ENCODE measurements around the gene AQP1. TPM values are rescaled to one million over a fixed set of nuclear protein-coding genes. Genes with fewer than 3 reads are reported as not detected.

The AQP1 gene
- total and polyA plus RNA-seq, 8 donors: 3.8 to 158 (median 52.5) TPM

- Histone ChIP-seq H3K4me1 (peaks cover 0 to 19% (median 5%) of the 10 kb centered on the region in 4 donors), H3K27ac (no peak overlapping the region), H3K9me3 (peaks cover 0 to 7% (median 2%) of the 10 kb centered on the region in 4 donors), H3K36me3 (peaks cover 7 to 50% (median 35%) of the 10 kb centered on the region in 4 donors), H3K4me3 (no peak overlapping the region), H3K27me3 (no peaks in the 10 kb centered on the region)
- no peak for DNase-seq
- intact Hi-C loops (cut with DNase I; ENCODE audit: low total_unique reads): no loop called here
- TF ChIP-seq POLR2AphosphoS5 (IDR thresholded peaks at IDR 0.05) (no peak), EP300 (IDR thresholded peaks at IDR 0.05) (no peak), POLR2A (IDR thresholded peaks at IDR 0.05) (no peak), CTCF (IDR thresholded peaks at IDR 0.05) (no peak)
- WGBS, 5 donors: 82 to 92% (median 88%) methylated on average over 6 of the region's 6 CpGs
Measured at GRCh38 chr7:30873656-30874055, 38.0 kb upstream of the AQP1 start.

GRCh38 chr7:30874656-30875302, 36.9 kb upstream of the AQP1 start:
- intact Hi-C loops (cut with DNase I; ENCODE audit: low total_unique reads): no loop called here
- peaks cover 7 to 50% (median 35%) of the 10 kb centered on the region in 4 donors for H3K36me3 ChIP-seq
- H3K27me3 ChIP-seq: no peaks in the 10 kb centered on the region
- no peak for TF ChIP-seq EP300 (IDR thresholded peaks at IDR 0.05)
- TF ChIP-seq CTCF (IDR thresholded peaks at IDR 0.05): no peak
- no peak for TF ChIP-seq POLR2A (IDR thresholded peaks at IDR 0.05)
- no peak for TF ChIP-seq POLR2AphosphoS5 (IDR thresholded peaks at IDR 0.05)
- 89 to 92% (median 91%) methylated on average over 5 of the region's 5 CpGs for WGBS, 5 donors
- H3K27ac ChIP-seq: no peak overlapping the region
- peaks cover 0 to 7% (median 2%) of the 10 kb centered on the region in 4 donors for H3K9me3 ChIP-seq
- peaks cover 0 to 18% (median 3%) of the 10 kb centered on the region in 4 donors for H3K4me1 ChIP-seq
- H3K4me3 ChIP-seq: no peak overlapping the region
- no peak for DNase-seq

DNA sequence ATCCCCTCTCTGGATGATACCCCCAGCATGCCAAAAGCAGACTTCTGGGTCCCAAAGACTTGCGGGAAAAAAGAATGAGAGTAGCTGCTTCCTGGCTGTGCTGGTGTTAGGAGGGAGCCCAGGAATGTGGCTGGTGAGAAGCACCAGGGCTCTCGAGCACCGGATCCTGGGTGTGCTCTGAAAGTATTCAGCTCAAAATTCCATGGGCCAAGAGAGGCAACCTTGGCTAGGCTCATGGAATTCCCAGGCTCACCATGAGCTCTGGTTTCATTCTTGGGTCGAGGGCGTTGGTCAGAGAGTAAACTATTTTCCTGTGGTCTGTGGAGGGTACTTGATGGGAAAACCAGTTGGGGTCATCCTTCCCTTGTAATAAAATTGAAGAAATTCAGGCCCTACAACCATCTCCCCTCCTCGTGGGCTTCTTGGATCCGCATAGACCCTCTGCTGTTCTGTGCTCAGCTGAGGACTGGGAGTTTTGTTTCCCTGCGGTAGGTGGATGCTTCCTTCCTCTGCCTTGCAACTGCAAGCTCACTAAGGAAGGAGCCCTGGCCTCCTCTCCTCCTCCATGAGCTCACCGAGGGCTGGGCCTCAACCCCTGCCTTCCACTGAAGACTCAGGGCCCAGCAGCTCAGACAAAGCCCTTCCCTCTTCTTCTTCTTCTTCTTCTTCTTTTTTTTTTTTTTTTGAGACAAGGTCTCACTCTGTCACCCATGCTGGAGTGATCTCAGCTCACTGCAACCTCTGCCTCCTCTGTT, 34.5 kb upstream of the AQP1 start:
- Histone ChIP-seq H3K4me3 (no peak overlapping the region), H3K9me3 (peaks cover 0 to 7% (median 2%) of the 10 kb centered on the region in 4 donors), H3K27ac (peak overlapping the region in 1 of 5 donors; percentile 57), H3K27me3 (no peaks in the 10 kb centered on the region), H3K36me3 (peaks cover 6 to 44% (median 32%) of the 10 kb centered on the region in 4 donors), H3K4me1 (peaks cover 0 to 23% (median 0%) of the 10 kb centered on the region in 4 donors)
- TF ChIP-seq POLR2AphosphoS5 (IDR thresholded peaks at IDR 0.05) (no peak), EP300 (IDR thresholded peaks at IDR 0.05) (no peak), POLR2A (IDR thresholded peaks at IDR 0.05) (no peak), CTCF (IDR thresholded peaks at IDR 0.05) (no peak)
- WGBS, 5 donors: 73 to 89% (median 84%) methylated on average over 9 of the region's 9 CpGs
- intact Hi-C loops (cut with DNase I; ENCODE audit: low total_unique reads): no loop called here
- DNase-seq: no peak

DNA sequence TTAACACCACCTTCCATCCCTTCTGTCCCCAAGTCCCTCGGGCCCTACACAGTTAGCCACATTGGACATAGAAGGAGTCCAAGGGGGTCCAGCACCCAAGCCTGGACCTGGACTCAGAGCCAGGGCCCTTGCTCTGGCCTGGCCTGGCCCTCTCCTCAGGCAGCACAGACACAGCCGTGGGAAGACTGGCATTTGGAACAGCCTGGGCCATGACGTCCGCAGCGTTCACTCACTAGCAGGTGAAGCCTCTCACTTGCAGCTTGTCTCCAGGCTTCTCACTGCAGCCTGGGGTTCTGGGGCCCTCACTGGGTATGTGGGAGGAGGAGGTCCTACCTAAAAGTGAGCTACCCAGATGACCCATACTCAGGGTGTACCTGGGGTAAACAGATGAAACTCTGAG, 33.7 kb upstream of the AQP1 start:
- intact Hi-C loops (cut with DNase I; ENCODE audit: low total_unique reads): no loop called here
- H3K9me3 ChIP-seq: peaks cover 0 to 7% (median 2%) of the 10 kb centered on the region in 4 donors
- H3K4me3 ChIP-seq: no peak overlapping the region
- peaks cover 0 to 36% (median 24%) of the 10 kb centered on the region in 4 donors for H3K36me3 ChIP-seq
- WGBS, 5 donors: 80 to 97% (median 96%) methylated on average over 2 to 5 of the region's 5 CpGs
- peaks cover 0 to 23% (median 0%) of the 10 kb centered on the region in 4 donors for H3K4me1 ChIP-seq
- H3K27me3 ChIP-seq: no peaks in the 10 kb centered on the region
- no peak for DNase-seq
- TF ChIP-seq CTCF (IDR thresholded peaks at IDR 0.05) (no peak), EP300 (IDR thresholded peaks at IDR 0.05) (no peak), POLR2A (IDR thresholded peaks at IDR 0.05) (no peak), POLR2AphosphoS5 (IDR thresholded peaks at IDR 0.05) (no peak)
- H3K27ac ChIP-seq: peak overlapping the region in 1 of 5 donors; percentile 68
